Forelimb muscle (tissue), 1 donor: ENCODE data around the gene KIFC3. TPM values are rescaled to one million over a fixed set of nuclear protein-coding genes. Genes with fewer than 3 reads are reported as not detected.
"Not testable (repeated sequence)": the region's sequence is repeated elsewhere in the genome, so short reads cannot be mapped to it uniquely, and the experiment has no call there.

Source experiments
- DNase-seq: peaks from one replicate; pipeline ENCODE4 v3.0.0-alpha.2; 2013; ENCODE audit warnings: low read depth
- polyA plus RNA-seq: library from polyadenylated mRNA; unstranded; fragments of 120-200 nt; gene quantifications from one replicate; pipeline ENCODE4 v1.2.1, GENCODE V29; 2013; ENCODE audit not compliant: insufficient read length

The KIFC3 gene
- polyA plus RNA-seq, 1 donor, result 15.2 TPM

- DNase-seq, result no peak
Observed at GRCh38 chr16:57722651-57723050, 79.6 kb downstream of the KIFC3 start.

GRCh38 chr16:57722210-57722499 lies 80.1 kb downstream of the KIFC3 start:
- DNase-seq, result no peak

GRCh38 chr16:57721356-57722209 lies 80.7 kb downstream of the KIFC3 start:
- DNase-seq, result no peak

GRCh38 chr16:57720142-57720575 lies 82.1 kb downstream of the KIFC3 start:
- DNase-seq, result no peak

- no peak for DNase-seq
Observed at GRCh38 chr16:57714047-57714446, 88.2 kb downstream of the KIFC3 start.

- DNase-seq, result no peak
Observed at GRCh38 chr16:57713596-57713995, 88.7 kb downstream of the KIFC3 start.

GRCh38 chr16:57712569-57712968 lies 89.7 kb downstream of the KIFC3 start:
- DNase-seq, result not testable (repeated sequence)

GRCh38 chr16:57711993-57712392 lies 90.3 kb downstream of the KIFC3 start:
- no peak for DNase-seq

- no peak for DNase-seq
Observed at GRCh38 chr16:57711346-57711745, 90.9 kb downstream of the KIFC3 start.

- DNase-seq, result no peak
Observed at GRCh38 chr16:57709663-57710062, 92.6 kb downstream of the KIFC3 start.

Other genes starting within 250 kb of the KIFC3 start
- gene ADGRG1, start 173.9 kb downstream of the KIFC3 start, polyA plus RNA-seq, result 5.8 TPM
- gene ADGRG3, start 134.2 kb downstream of the KIFC3 start, polyA plus RNA-seq, result 0.29 TPM
- gene DRC7, start 107.7 kb downstream of the KIFC3 start, polyA plus RNA-seq, result 0.28 TPM
- gene KATNB1, start 66.7 kb downstream of the KIFC3 start, polyA plus RNA-seq, result 44.6 TPM
- 0.03 TPM for gene CNGB1, start 168.6 kb upstream of the KIFC3 start, polyA plus RNA-seq
- 5.8 TPM for gene ZNF319, start 198.2 kb upstream of the KIFC3 start, polyA plus RNA-seq
- 13.8 TPM for gene USB1, start 198.9 kb upstream of the KIFC3 start, polyA plus RNA-seq
- gene MMP15, start 223.3 kb upstream of the KIFC3 start, polyA plus RNA-seq, result 24.4 TPM